TTC549 (cell line): ENCODE data around the gene MYO1B.

Experiments used
- FAIRE-seq: peaks from 2 replicates; lab custom pipeline; 2012; peaks lifted over from hg19 to GRCh38; lab: Jason Lieb, UNC

The MYO1B gene

GRCh38 chr2:191322828-191323506 is 77.8 kb downstream of the MYO1B start:
- FAIRE-seq, result no peak

DNA sequence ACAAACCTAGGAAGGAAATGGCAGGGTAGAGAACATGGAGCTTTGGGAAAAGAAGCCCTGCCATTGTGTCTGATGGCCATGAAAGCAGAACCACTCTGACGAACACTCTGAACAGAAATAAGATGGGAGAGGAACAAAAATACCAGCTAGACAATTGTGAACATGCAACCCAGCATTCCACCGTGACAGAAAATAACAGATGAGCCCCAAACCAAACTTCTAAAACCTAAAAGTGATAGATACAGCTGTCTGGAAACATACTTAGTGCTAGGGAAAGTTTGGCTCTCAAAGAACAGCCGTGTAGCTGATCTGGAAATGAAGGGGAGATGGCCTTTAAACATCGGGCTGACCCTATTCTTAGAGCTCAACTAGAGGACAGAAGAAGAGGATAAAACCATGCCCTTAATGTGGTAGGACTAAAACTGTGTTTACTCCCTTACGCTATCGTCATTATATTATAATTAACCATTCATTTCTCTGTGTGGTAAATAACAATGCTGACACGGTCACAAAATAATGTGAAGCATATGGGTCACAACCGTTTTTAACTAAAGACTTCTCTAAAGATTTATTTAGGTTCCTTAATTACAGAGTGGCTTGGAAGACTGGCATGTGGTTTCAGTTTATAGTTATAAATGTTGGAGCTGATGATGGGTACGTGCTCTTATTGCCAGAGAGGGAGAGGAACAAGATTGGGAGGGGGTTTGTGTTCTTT is 80.6 kb downstream of the MYO1B start:
- FAIRE-seq, result no peak

- FAIRE-seq, result no peak
Measured at GRCh38 chr2:191327484-191327883, 82.3 kb downstream of the MYO1B start.

- no peak for FAIRE-seq
Measured at GRCh38 chr2:191328150-191328809, 83.1 kb downstream of the MYO1B start.

- FAIRE-seq, result no peak
Measured at GRCh38 chr2:191329841-191330240, 84.6 kb downstream of the MYO1B start.

DNA sequence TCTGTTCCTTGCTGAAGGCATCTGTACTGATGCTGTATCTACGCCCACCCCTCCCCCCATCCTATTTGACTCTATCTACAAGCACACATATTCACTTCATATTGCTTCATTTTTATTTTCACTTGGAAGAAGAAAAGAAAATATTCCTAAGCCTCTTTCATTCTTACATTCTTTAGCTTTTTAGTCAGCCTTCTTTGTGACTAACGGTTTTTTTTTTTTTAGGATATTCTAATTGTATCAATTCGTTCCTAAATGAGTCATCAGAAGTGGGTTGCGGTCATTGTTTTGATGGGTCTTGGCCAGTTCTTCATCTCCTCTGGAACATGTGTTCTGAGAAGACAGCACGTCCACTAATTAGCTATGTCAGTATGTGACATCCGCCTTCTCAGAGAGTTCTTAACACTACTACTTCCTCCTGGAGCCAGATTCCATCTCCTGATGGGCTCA is 88.7 kb downstream of the MYO1B start:
- no peak for FAIRE-seq

GRCh38 chr2:191335875-191336464 is 90.8 kb downstream of the MYO1B start:
- FAIRE-seq, result no peak

DNA sequence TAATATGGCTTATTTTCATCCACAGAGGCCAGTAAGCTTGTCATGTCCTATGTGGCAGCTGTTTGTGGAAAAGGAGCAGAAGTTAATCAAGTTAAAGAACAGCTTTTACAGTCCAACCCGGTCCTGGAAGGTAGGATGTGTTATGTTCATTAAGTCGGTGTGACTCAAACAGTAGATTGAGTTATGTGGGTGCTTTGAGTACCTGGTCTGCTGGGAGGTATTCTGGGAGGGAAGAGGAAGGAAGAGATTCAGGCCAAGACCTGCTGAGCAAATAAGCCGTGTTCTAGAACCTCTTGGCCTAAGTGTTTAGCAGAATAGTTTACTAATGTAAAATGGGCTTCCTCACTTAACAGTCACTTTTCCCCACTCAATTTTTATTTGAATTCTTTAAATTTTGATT is 96.2 kb downstream of the MYO1B start:
- FAIRE-seq, result no peak

DNA sequence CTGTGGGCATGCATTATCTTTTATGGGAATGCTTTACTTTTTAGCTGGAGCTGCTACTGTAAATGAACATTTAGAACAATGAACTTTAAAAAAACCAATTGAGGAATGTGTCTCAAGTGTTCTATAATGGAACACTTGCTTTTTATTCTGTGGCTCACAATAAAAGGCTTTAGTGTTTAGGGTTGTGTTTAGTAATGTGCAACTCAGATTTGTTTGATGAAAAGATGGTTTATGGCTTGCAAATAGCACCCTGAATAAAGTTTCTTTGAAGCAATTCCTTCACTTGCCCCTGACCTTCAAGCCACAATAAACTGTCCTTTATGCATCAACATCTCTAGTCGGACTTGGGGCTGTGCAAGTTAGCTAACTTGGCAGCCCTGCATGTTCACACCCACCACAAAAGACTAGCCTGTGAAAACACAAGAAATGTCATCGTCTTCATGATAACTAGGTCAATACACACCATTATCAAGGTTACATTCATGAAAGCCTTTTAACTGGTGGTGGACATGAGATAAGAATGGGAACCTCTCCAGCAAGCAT is 98.7 kb downstream of the MYO1B start:
- FAIRE-seq, result no peak

DNA sequence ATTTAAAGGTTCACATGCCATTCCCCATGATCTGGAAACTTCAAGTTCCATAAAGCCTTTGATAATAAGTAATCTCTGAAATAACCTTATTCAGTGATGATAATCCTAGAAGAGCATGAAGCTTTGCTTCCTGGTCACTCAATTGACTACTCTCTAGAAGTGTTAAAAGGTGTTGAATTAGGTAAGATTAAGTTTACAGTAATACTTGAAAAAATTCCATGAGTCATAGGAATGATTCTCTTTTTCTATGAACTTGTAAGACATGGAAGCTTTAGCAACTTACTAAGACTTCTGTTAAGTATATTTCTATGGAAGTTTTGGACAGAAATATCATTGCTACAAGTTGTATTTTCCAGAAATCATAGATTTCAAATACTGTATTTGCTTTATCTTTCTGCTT is 100.6 kb downstream of the MYO1B start:
- no peak for FAIRE-seq

DNA sequence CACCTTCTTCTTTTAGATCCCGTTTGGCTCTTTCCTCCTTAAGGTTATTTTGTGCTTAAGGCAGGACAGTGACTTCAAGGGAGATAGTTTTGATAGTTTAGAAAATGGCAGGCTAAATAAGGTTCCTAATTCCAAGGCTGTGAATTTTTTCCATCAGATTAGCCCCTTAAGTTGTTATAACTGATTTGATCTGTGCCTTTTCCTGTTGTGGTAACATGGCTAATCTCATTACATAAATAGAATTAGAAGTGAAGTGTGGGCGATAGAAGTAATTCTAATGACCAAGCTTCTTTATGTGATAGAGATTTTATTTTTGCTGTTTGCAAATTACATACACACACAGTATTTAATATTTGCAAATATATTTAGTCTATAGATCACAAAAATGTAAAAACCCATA is 102.0 kb downstream of the MYO1B start:
- FAIRE-seq, result no peak

- FAIRE-seq, result no peak
Measured at GRCh38 chr2:191347881-191348280, 102.7 kb downstream of the MYO1B start.

- no peak for FAIRE-seq
Measured at GRCh38 chr2:191349990-191350389, 104.8 kb downstream of the MYO1B start.

DNA sequence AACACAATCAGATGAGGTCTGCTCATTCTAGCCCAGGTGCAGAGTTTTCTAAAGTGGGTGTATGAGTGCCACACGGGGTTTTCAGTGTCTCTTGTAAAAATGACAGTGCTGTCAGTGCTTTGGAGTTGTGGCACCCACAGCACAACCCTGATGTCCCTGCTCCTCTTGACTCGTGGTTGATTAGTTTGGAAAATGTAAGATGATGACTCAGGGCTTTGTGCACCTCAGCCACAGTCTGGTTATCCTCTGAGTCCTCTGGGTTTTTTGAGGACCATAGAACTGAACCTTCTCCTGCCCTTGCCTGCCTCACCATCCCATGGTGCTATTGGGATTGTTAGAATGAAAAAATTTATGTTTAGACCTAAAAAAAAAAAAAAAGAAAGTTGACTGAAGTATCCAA is 105.6 kb downstream of the MYO1B start:
- no peak for FAIRE-seq

GRCh38 chr2:191351298-191351697 is 106.1 kb downstream of the MYO1B start:
- no peak for FAIRE-seq

- FAIRE-seq, result no peak
Measured at GRCh38 chr2:191351921-191352320, 106.7 kb downstream of the MYO1B start.

DNA sequence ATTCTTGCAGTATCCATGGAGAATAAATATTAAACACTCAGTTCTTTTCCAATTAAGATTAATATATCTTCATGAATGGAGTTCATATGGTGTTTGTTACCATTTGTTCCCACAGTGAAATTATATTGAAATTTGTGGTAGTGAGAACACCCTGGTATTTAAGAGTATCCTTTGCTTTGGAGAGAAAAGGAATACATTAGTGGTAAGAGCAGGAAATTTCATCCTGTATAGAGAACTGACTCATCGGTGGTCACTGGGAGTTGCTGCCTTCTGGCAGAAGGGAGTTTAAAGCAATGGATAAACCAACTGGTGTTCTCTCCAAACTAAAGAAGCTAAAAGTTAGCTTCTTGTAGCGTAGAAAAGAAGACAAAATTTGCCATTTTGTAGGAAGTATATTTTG is 107.3 kb downstream of the MYO1B start:
- FAIRE-seq, result no peak

- no peak for FAIRE-seq
Measured at GRCh38 chr2:191355170-191355758, 110.1 kb downstream of the MYO1B start.

GRCh38 chr2:191357678-191358077 is 112.5 kb downstream of the MYO1B start:
- no peak for FAIRE-seq

- FAIRE-seq, result no peak
Measured at GRCh38 chr2:191358325-191359025, 113.3 kb downstream of the MYO1B start.

DNA sequence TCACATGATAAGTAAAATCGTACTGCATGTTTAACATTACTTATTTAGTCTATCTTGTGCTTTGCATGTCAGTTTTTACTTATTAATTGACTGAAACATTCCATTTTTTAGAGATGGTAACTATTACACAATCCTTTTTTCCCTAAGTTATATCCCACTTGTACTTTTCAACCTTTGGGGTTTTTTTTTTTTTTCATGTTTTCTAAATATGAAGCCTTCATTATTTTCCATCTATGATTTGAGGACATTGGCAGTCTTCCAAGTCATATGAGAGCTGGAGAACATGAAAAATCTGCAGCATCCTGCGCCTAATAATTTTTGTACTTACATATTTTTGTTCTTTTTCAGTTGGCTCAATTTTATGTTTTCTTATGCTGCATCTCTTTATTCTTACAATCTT is 113.9 kb downstream of the MYO1B start:
- FAIRE-seq, result no peak

DNA sequence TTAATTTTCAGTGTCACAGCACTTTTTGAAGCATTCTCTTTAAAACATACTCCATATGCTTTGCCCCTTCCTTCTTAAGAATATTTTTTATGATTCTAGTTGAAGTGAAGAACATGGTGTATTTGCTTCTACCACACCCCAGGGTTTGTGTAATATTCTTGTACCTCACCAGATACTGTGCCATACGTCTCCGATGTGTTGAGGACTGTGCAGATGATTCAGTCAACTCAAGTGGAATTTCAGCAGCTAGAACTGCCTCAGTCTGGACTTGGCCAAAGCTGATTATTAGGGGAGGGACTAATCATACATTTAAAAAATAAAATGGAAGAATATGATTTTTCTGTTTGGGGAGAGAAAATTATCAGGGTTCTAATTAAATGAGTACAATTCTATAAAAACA is 115.7 kb downstream of the MYO1B start:
- no peak for FAIRE-seq
